Lung (tissue), 12 donors: Measurements from ENCODE around the gene CGGBP1. TPM values are rescaled to one million over a fixed set of nuclear protein-coding genes. Genes with fewer than 3 reads are reported as not detected.
A peak's percentile ranks its signal among the peaks of the same experiment; 100 is the strongest.

Experiments used
- ATAC-seq: fragments of 200-7000 bp; cut with Tn5 transposase; one replicate; pipeline ENCODE4 v1.9.1; 2020; ENCODE audit warnings: moderate number of reproducible peaks; ENCODE audit not compliant: insufficient read depth, low FRiP score
- DNase-seq, 3 donors: peaks; one replicate each; pipeline ENCODE4 v3.0.0-alpha.2; 2013 to 2017
- H3K27ac ChIP-seq, 2 donors: one replicate each; pipeline ENCODE4 v1.5.1; 2013; ENCODE audit warnings: mild to moderate bottlenecking in 2 of 2, moderate library complexity in 2 of 2, control low read depth in 1 of 2, inconsistent platforms in 1 of 2, low read depth in 1 of 2, low read length in 1 of 2
- H3K27me3 ChIP-seq, 3 donors: one replicate each; pipeline ENCODE4 v1.5.1; 2013; ENCODE audit warnings: low read length in 2 of 3; ENCODE audit not compliant: control insufficient read depth in 3 of 3, insufficient read depth in 3 of 3
- H3K36me3 ChIP-seq, 4 donors: one replicate each; pipeline ENCODE4 v1.5.1; 2013; ENCODE audit warnings: low read length in 4 of 4, mild to moderate bottlenecking in 1 of 4, moderate library complexity in 1 of 4; ENCODE audit not compliant: control insufficient read depth in 4 of 4, insufficient read depth in 4 of 4
- H3K4me1 ChIP-seq, 5 donors: one replicate each; pipeline ENCODE4 v1.5.1; 2013; ENCODE audit warnings: low read length in 5 of 5, mild to moderate bottlenecking in 2 of 5, moderate library complexity in 1 of 5; ENCODE audit not compliant: control insufficient read depth in 5 of 5, insufficient read depth in 5 of 5
- H3K4me3 ChIP-seq: one replicate; pipeline ENCODE4 v1.5.1; 2013; ENCODE audit warnings: mild to moderate bottlenecking, control low read depth, moderate library complexity
- H3K9ac ChIP-seq, 2 donors: one replicate each; pipeline ENCODE4 v1.5.1; 2013; ENCODE audit warnings: low read length in 2 of 2, control low read depth in 1 of 2; ENCODE audit not compliant: insufficient read depth in 1 of 2
- H3K9me3 ChIP-seq, 4 donors: one replicate each; pipeline ENCODE4 v1.5.1; 2013; ENCODE audit warnings: low read length in 3 of 4, mild to moderate bottlenecking in 1 of 4, moderate library complexity in 1 of 4; ENCODE audit not compliant: control insufficient read depth in 4 of 4, insufficient read depth in 3 of 4
- WGBS, 2 donors: extraction: QIAGEN DNeasy Blood & Tissue Kit; methylation state at CpG; one replicate each; pipeline ENCODE4 v1.1.7; 2013; 5-methylcytosine and 5-hydroxymethylcytosine counted together
- polyA plus RNA-seq, 2 donors: library from polyadenylated mRNA; stranded (reverse); fragments of 200-250 nt; gene quantifications; one replicate each; pipeline ENCODE4 v1.2.1, GENCODE V29; 2013
- total RNA-seq, 2 donors: library from RNA; depleted of rRNA in 1 of 2; stranded (reverse); fragments of >200 nt in 1 of 2; gene quantifications; one replicate each; pipeline ENCODE4 v1.2.1, GENCODE V29; 2014 to 2021
- TF ChIP-seq, protein P1 (sequence below): IDR thresholded peaks from 2 replicates; pipeline ENCODE4 v1.5.1; 2012; ENCODE audit warnings: mild to moderate bottlenecking; ENCODE audit errors: control extremely low read depth, extremely low read depth
- donor health status: control.
- donor health status: control.
- donor health status: Bipolar disorder and iron deficiency.
- donor health status: healthy.
- donor health status: DM: yes; HTN: yes; CAD: no.

The CGGBP1 gene
- total and polyA plus RNA-seq, 4 donors, result 34.2 to 101 (median 46.1) TPM

DNA sequence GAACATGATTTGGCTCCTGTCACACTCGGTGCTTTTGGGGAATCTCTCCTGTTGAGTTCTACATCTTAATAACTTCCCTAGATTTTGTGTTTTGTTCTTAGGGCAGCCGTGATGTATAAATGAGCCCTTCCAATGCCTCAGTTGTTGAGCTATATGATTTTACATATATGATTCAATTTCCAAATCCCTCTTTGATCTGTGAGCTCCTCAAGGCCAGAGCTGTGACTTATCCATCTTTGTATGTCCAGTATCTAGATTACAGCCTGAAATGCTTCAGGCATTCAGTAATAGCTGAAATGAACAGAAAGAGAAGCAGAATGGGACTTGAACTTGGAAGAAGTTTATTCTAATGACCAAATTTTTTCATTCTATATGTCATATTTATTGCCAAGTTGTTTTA lies 26.6 kb downstream of the CGGBP1 start:
- DNase-seq, result no peak
- no peak for ATAC-seq
- WGBS, 2 donors, result 31 to 35% methylated on average over 2 of the region's 2 CpGs
- H3K9me3 ChIP-seq, result peaks cover 0 to 4% (median 2%) of the 10 kb centered on the region in 4 donors
- TF ChIP-seq, protein P1, sequence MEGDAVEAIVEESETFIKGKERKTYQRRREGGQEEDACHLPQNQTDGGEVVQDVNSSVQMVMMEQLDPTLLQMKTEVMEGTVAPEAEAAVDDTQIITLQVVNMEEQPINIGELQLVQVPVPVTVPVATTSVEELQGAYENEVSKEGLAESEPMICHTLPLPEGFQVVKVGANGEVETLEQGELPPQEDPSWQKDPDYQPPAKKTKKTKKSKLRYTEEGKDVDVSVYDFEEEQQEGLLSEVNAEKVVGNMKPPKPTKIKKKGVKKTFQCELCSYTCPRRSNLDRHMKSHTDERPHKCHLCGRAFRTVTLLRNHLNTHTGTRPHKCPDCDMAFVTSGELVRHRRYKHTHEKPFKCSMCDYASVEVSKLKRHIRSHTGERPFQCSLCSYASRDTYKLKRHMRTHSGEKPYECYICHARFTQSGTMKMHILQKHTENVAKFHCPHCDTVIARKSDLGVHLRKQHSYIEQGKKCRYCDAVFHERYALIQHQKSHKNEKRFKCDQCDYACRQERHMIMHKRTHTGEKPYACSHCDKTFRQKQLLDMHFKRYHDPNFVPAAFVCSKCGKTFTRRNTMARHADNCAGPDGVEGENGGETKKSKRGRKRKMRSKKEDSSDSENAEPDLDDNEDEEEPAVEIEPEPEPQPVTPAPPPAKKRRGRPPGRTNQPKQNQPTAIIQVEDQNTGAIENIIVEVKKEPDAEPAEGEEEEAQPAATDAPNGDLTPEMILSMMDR, result no peak
- no peak overlapping the region for H3K27ac ChIP-seq
- peaks cover 0 to 4% (median 0%) of the 10 kb centered on the region in 5 donors for H3K4me1 ChIP-seq
- H3K4me3 ChIP-seq, result no peak overlapping the region
- H3K9ac ChIP-seq, result peak overlapping the region in 1 of 2 donors; percentile 51
- H3K36me3 ChIP-seq, result no peaks in the 10 kb centered on the region
- H3K27me3 ChIP-seq, result no peaks in the 10 kb centered on the region

DNA sequence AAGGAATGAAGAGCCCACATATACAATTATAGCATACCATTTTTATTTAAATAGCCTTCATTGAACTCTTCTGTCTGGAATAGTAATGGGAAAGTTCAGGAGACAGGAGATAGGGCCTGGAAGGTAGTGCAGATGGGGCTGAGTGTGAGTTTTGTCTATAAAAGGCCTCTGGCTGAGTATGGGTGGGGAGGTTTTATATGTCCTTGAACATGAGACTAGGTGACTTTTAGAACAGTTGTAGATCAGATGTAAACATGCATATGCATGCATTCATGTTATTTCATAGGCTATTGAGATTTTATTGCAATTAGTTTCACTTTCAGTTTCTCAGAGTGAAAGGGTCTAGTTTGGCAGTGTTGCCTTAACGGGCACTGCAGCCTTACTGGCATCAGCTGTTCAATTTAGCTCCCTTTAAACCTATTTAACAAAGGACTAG lies 27.1 kb downstream of the CGGBP1 start:
- TF ChIP-seq, protein P1, result no peak
- no peaks in the 10 kb centered on the region for H3K27me3 ChIP-seq
- ATAC-seq (peak; percentile 49), DNase-seq (peak in 2 of 3 donors; percentile 50 to 51)
- no peaks in the 10 kb centered on the region for H3K36me3 ChIP-seq
- H3K4me3 ChIP-seq, result peak overlapping the region; percentile 45
- peaks cover 0 to 9% (median 3%) of the 10 kb centered on the region in 4 donors for H3K9me3 ChIP-seq
- H3K9ac ChIP-seq, result peak overlapping the region in 1 of 2 donors; percentile 51
- WGBS, 2 donors, result 0% methylated on average over 1 of the region's 1 CpG
- peak overlapping the region; percentile 2 to 59 for H3K27ac ChIP-seq
- H3K4me1 ChIP-seq, result peaks cover 0 to 4% (median 0%) of the 10 kb centered on the region in 5 donors

DNA sequence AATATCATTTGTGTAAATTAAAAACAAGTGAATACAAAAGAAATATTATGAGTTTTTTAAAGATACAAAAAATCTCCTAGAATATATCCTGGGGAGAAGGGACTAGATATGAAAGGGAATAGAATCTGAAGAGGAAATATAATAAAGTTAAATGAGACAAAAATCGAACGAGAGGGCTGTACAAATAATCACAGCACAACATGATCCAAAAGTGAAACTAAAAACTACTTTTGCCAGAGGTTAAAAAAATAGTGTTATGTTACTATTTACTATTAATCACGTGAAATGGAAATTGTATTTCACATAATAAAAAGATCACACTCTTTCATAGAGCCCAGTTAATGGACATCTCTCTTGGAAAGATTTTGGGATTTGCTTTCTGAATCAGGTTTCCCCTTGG lies 28.6 kb downstream of the CGGBP1 start:
- 14 to 42% methylated on average over 3 of the region's 3 CpGs for WGBS, 2 donors
- TF ChIP-seq, protein P1, result no peak
- DNase-seq (no peak), ATAC-seq (no peak)
- H3K4me3 ChIP-seq, result no peak overlapping the region
- H3K27ac ChIP-seq, result no peak overlapping the region
- peaks cover 0 to 9% (median 5%) of the 10 kb centered on the region in 4 donors for H3K9me3 ChIP-seq
- no peaks in the 10 kb centered on the region for H3K27me3 ChIP-seq
- no peak overlapping the region for H3K9ac ChIP-seq
- H3K4me1 ChIP-seq, result peaks cover 0 to 4% (median 0%) of the 10 kb centered on the region in 5 donors
- no peaks in the 10 kb centered on the region for H3K36me3 ChIP-seq

DNA sequence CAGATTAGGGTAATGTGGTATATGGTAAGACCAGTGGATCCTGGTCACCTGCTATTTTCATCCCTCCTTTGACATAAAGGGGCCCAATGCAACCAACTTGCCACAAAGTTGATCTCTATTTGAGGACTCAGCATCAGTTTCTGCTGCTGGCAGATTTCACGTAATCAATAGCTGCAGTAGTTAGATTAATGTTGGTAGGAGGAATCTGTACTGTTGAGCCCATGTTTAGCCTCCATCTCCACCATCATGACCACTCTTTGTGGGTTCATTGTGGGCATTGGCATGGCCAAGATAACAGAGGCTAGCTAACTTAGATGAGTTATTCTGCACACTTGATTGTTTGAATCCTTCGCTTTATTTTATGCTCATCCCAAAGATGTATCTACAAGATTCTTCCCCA lies 29.9 kb downstream of the CGGBP1 start:
- Histone ChIP-seq H3K4me1 (peaks cover 0 to 4% (median 0%) of the 10 kb centered on the region in 5 donors), H3K27me3 (no peaks in the 10 kb centered on the region), H3K4me3 (no peak overlapping the region), H3K36me3 (no peaks in the 10 kb centered on the region), H3K9me3 (peaks cover 0 to 9% (median 5%) of the 10 kb centered on the region in 4 donors), H3K27ac (no peak overlapping the region), H3K9ac (no peak overlapping the region)
- TF ChIP-seq, protein P1, result no peak
- no peak for ATAC-seq
- no peak for DNase-seq
- 97 to 100% methylated on average over 2 of the region's 2 CpGs for WGBS, 2 donors
